Stimulated activated CD8-positive, alpha-beta memory T cell treated with anti-CD3 and anti-CD28 coated beads, Interleukin-2, amount 100 ng/mL, for 1 hour (primary cell): ENCODE results near the gene CYBC1.

ENCODE experiments used
- DNase-seq, 2 donors: peaks; one replicate each; pipeline ENCODE4 v3.0.0-alpha.2; 2020; ENCODE audit warnings: low read depth in 2 of 2

The CYBC1 gene

DNA sequence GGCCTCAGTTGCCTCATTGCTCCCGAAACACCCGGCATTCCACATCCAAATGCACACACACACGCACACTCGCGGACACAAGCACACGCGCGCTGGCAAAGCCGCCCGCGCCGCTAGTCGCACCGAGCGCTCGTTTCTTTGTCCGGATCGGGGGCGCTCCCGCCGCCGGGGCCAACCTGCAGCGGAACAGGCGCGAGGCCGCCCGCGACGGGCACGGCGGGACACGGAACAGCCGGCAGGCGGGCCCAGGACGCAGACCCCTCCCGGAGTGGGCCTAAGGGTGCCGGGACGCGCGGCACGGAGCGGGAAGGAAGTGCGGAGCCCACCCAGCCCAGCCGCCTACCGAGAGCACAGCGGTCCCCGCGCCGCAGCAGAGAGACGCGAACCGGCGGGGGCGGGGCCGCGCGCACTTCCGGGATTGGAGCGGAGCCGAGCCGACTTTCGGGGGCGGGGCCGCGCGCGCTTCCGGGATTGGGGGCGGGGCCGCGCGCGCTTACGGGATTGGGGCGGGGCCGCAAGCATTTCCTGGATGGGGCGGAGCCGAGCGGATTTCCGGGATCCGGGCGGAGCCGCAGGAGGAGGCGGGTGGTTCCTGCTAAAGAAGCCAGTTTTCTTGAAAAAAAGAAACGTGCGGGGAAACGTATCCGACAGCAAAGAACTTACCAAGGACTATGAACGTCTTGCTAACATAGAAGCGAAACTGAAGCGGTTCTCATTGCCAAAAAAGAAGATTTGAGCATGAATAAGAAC lies at the start of gene CYBC1:
TSS of gene CYBC1 (minus strand) at position 396 of the 750 bp plus-strand sequence. CDS start 1,498 bp downstream, outside the sequence.
- DNase-seq = peak; percentile 91 to 93

DNA sequence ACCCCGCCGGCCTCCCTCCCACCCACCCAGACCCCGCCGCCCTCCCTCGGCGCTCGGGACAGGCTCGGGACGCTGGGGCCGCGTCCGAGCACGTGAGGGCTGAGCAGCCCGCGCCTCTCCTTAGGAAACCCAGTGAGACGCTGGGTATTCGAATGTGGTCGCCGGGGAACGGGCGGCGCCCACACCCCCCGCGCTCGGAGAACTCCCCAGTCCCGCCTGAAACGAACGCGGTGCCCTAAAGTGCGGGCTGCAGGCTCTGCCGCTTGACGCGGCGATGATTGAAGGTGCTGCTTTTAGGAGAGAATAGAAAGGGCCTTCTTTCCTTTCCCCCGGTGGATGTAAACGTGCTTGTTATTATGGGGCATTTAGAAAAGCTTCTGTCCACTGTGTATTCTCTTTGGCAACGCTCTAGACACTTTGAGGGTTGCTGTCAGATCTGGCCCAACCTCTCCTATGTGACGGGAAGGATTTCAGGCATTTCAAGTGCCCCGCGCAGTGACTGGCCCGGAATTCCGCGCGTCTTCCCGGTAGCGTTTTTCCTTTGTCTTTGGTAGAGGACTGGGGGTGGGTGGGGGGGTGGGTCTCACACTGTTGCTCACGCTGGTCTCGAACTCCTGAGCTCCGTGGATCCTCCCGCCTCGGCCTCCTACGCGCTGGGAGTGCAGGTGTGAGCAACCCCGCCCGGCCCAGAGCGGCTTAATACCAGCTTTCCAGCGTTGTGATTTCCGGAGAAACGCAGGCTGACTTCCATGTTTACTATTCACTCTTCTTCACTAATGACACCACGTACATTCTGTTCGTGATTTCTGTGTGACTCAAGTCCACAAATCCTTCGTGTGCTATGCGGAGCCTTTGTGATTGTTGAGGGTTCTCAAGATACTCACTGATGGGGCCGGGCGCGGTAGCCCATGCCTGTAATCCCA lies 47.2 kb upstream of the CYBC1 start:
- peak in 1 of 2 donors; percentile 12 for DNase-seq

GRCh38 chr17:82496529-82497434 lies 46.2 kb upstream of the CYBC1 start:
- DNase-seq = peak; percentile 84 to 85

DNA sequence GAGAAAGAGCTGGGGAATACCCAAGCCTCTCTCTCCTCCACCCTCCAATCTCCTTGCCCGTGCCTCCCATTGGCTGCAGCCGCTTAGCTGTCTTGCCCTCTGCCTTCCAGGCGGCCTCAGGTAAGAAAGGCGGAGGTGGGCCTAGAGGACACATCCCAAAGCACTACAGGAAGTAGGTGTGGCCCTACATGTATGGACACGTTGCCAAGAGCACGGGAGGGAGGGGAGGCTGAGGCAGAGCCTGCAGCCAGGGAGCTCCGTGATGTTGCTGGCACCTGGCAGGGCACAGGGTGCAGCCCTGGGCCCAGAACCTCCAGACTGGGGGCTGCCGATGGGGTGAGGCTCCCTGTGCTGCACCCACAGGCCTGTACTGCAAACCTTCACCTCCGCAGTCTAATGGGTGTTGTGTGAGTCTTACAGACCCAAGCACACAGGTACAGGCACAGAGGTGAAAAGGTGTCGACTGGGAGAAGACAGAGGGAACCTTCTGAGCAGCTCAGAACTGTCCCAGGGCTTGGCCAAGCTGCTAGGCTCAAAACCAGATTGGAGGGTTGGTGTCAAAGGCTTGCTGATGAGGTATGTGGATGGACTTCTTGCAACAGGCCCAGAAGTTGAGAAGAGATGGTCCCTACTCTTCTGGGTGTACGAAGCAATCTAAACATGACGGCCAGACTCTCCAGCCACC lies 45.4 kb upstream of the CYBC1 start:
- no peak for DNase-seq

- DNase-seq = peak; percentile 79 to 86
Measured at GRCh38 chr17:82494236-82495055, 43.9 kb upstream of the CYBC1 start.

DNA sequence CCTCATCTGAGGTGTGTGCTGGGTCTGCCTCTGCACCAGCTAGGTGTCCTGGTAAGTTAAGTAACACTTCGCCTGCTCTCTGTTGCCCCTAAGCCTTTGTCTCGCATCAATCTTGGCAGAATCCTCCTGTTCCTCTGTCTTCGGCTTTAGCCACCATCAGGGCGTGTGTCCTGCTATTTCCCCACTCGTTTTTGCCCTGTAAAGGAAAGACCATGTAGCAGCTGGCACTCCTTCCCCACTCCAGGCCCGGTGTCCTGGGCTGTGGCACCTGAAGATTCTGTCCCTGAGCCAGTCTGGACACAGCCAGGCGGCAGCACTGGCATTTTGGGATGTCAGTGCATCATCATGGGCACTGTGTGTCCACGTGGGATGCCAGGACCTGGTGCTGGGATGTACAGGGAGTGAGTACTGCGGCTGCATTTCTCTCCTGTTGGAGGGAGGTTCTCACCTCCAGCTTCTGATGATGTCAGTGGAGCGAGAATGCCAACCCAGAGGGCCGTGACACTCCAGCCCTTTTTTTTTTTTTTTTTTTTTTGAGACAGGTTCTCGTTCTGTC lies 42.8 kb upstream of the CYBC1 start:
- no peak for DNase-seq

- no peak for DNase-seq
Measured at GRCh38 chr17:82492643-82493225, 42.2 kb upstream of the CYBC1 start.

- DNase-seq = no peak
Measured at GRCh38 chr17:82491533-82491932, 41.0 kb upstream of the CYBC1 start.

GRCh38 chr17:82491196-82491530 lies 40.6 kb upstream of the CYBC1 start:
- no peak for DNase-seq

- no peak for DNase-seq
Measured at GRCh38 chr17:82490512-82491195, 40.1 kb upstream of the CYBC1 start.

GRCh38 chr17:82489851-82490511 lies 39.4 kb upstream of the CYBC1 start:
- no peak for DNase-seq

GRCh38 chr17:82489117-82489516 lies 38.6 kb upstream of the CYBC1 start:
- no peak for DNase-seq

DNA sequence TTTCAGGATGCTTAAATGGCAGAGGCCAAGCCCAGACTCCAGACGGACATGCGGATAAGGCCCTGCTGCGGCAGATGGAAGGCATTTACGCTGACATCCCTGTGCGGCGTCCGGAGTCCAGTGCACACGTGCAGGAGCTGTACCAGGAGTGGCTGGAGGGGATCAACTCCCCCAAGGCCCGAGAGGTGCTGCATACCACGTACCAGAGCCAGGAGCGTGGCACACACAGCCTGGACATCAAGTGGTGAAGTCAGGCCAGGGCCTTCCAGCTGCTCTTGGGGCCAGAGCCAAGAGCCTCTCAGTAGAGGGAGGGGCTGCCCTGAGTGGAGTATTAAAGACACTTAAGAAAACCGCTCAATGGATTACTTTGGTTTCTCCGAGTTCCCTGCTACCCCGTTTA lies 37.4 kb upstream of the CYBC1 start:
- no peak for DNase-seq

DNA sequence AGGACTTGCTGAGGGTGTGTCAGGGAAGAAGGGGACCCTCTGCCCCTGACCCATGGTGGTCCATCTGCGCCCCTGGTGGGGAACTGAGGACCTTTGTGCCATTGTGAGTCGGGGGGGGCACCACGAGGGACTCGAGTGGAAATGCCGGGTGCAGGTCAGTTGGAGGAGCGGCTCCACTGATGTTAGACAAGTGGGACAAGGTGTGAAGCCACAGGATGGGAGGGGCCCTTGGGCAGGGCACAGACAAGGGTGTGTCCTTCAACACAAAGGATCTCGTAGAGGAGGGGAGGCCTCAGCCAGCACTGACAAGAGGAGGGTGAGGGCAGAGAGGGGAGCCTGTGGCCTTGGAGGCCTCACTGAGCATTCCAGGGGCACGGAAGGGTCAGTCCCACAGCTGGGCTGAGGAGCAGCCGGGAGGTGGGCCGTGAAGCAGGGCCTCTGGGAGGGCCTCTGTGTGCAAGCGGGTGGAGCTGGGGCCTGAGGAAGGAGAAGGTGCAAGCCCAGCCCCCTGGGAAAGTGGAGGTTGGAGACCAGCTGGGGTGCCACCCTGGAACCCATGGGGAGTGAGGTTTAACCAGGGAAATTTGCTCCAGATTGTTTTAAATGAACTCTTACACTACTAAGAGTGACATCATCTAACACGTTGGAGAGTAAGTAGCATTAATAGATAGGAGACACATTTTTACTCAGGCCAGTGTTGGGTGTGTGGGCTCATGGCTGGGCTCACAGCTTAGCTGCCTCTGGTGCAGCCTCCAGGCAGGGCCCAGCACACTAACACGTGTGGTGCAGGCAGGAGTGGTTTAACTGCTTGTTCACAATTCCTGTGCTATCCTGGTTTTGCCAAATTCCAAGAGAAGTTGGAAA lies 35.9 kb upstream of the CYBC1 start:
- DNase-seq = no peak

GRCh38 chr17:82483836-82484235 lies 33.3 kb upstream of the CYBC1 start:
- DNase-seq = no peak

- no peak for DNase-seq
Measured at GRCh38 chr17:82483204-82483660, 32.7 kb upstream of the CYBC1 start.

GRCh38 chr17:82480318-82480717 lies 29.8 kb upstream of the CYBC1 start:
- DNase-seq = no peak
